MCF 10A (cell line): ENCODE data around the gene MRPL37. TPM values are rescaled to one million over a fixed set of nuclear protein-coding genes. Genes with fewer than 3 reads are reported as not detected.

Experiments
- BruUV-seq: library from RNA; stranded (reverse); fragments of 400-500 nt; replicated peaks from 2 replicates; lab custom pipeline; 2021; lab: Mats Ljungman, UMichigan
- CTCF ChIA-PET: fragments of 300-600 bp; sonication (Branson Sonifier 250); formaldehyde crosslinking; extraction: SDS; loops from one replicate; lab custom pipeline; 2021; ENCODE audit warnings: antibody characterized with exemption, inconsistent platforms; lab: Yijun Ruan, JAX
- POLR2A ChIA-PET: fragments of 300-600, 350-650 bp; sonication (Branson Sonifier 250); formaldehyde crosslinking; extraction: SDS; loops from one replicate; lab custom pipeline; 2020; ENCODE audit warnings: antibody characterized with exemption, inconsistent platforms; lab: Yijun Ruan, JAX
- DNase-seq: peaks from one replicate; pipeline ENCODE4 v3.0.0-alpha.2; 2018; ENCODE audit not compliant: unreplicated experiment
- H3K27ac Mint-ChIP-seq: one replicate; pipeline ENCODE4 v1.8.0; 2022; ENCODE audit warnings: mild to moderate bottlenecking, low read depth, mixed read lengths; ENCODE audit not compliant: unreplicated experiment
- H3K27me3 Mint-ChIP-seq: one replicate; pipeline ENCODE4 v1.8.0; 2022; ENCODE audit warnings: mixed read lengths; ENCODE audit not compliant: insufficient read depth, unreplicated experiment
- H3K36me3 Mint-ChIP-seq: one replicate; pipeline ENCODE4 v1.8.0; 2022; ENCODE audit warnings: mild to moderate bottlenecking, moderate library complexity, mixed read lengths; ENCODE audit not compliant: insufficient read depth, unreplicated experiment
- H3K4me1 Mint-ChIP-seq: one replicate; pipeline ENCODE4 v1.8.0; 2022; ENCODE audit warnings: mixed read lengths; ENCODE audit not compliant: insufficient read depth, unreplicated experiment
- H3K4me3 Mint-ChIP-seq: one replicate; pipeline ENCODE4 v1.8.0; 2022; ENCODE audit warnings: mild to moderate bottlenecking, moderate library complexity, mixed read lengths; ENCODE audit not compliant: unreplicated experiment
- H3K9me3 Mint-ChIP-seq: one replicate; pipeline ENCODE4 v1.8.0; 2022; ENCODE audit warnings: mixed read lengths; ENCODE audit not compliant: unreplicated experiment
- CTCF ChIP-seq: fragments of 200-600 bp; IDR thresholded peaks from one replicate; pipeline ENCODE4 v1.8.0; 2022; ENCODE audit warnings: antibody characterized with exemption, mild to moderate bottlenecking; ENCODE audit not compliant: unreplicated experiment
- intact Hi-C: fragments of 100-400 bp; cut with micrococcal nuclease; formaldehyde crosslinking; loops from 2 replicates; pipeline ENCODE4 v1.14.1; 2022
- total RNA-seq: library from RNA; stranded (reverse); gene quantifications from 2 replicates; pipeline ENCODE4 v1.2.3, GENCODE V29; 2022

The MRPL37 gene
- total RNA-seq, 1 experiment from 2014 or later = 128 TPM

DNA sequence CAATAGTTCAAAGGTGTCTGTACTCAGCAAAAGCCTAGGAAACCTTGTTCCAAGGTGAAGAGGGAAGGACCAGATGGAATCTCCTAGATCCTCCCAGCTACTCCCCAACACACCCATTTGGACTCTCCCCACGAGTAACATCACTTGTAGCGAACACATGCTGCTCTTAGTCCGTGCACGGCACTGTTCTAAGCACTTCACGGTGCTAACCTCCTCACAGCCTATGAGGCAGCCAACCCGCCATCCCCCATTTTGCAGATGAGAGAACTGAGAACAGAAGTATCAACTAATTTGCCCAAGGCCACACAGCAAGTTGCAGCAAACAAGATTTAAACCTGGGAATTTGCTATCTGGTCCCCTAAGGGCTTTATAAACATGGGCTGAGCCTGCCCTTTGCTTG is 24.3 kb downstream of the MRPL37 start:
- no TSS peak for BruUV-seq

DNA sequence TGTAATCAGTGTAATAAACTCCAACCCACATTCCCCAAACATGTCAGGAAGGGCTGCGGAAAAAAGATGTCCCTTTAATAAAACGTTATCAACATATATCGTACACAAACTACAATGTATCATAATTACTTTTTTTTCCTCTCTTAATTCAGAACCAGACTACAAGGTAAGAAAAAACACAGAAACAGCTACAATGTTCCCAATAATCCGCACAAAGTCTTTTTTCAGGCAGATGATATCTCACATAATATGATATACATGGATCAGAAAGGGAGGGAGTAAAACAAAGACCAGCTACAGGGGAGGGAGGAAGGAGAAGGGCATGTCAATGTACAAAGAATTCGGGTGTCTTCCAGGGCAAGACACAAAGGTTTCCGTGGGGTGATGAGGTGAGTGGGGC is 25.4 kb downstream of the MRPL37 start:
- no peak overlapping the region for H3K4me3 Mint-ChIP-seq
- TF ChIP-seq CTCF = no peak
- H3K27ac Mint-ChIP-seq = no peak overlapping the region
- intact Hi-C loops = no loop called here
- peaks cover 29% of the 10 kb centered on the region for H3K36me3 Mint-ChIP-seq
- no peaks in the 10 kb centered on the region for H3K9me3 Mint-ChIP-seq
- ChIA-PET POLR2A (no interaction called here), CTCF (interaction anchor here (0.5 kb wide), 1 partner anchor 12 kb away, joined by 3 read pairs; no protein-coding TSS in a partner anchor)
- DNase-seq = no peak
- peaks cover 16% of the 10 kb centered on the region for H3K4me1 Mint-ChIP-seq
- no peaks in the 10 kb centered on the region for H3K27me3 Mint-ChIP-seq
- BruUV-seq = no TSS peak

More for the DNA sequence above, 24.3 kb downstream of the MRPL37 start:
- ChIA-PET CTCF (no interaction called here), POLR2A (no interaction called here)
- TF ChIP-seq CTCF = no peak
- intact Hi-C loops = no loop called here
- Mint-ChIP-seq H3K36me3 (peaks cover 24% of the 10 kb centered on the region), H3K27me3 (no peaks in the 10 kb centered on the region), H3K4me1 (peaks cover 9% of the 10 kb centered on the region), H3K27ac (no peak overlapping the region), H3K9me3 (no peaks in the 10 kb centered on the region), H3K4me3 (no peak overlapping the region)
- DNase-seq = no peak

- no peak for TF ChIP-seq CTCF
- POLR2A ChIA-PET = no interaction called here
- no peak overlapping the region for H3K27ac Mint-ChIP-seq
- no peaks in the 10 kb centered on the region for H3K9me3 Mint-ChIP-seq
- H3K36me3 Mint-ChIP-seq = peaks cover 25% of the 10 kb centered on the region
- peaks cover 16% of the 10 kb centered on the region for H3K4me1 Mint-ChIP-seq
- H3K4me3 Mint-ChIP-seq = no peak overlapping the region
- no TSS peak for BruUV-seq
- H3K27me3 Mint-ChIP-seq = no peaks in the 10 kb centered on the region
- intact Hi-C loops = no loop called here
- DNase-seq = no peak
- CTCF ChIA-PET = no interaction called here
Observed at GRCh38 chr1:54225986-54226559, 26.1 kb downstream of the MRPL37 start.

GRCh38 chr1:54227091-54227602 is 27.2 kb downstream of the MRPL37 start:
- intact Hi-C loops = no loop called here
- peaks cover 16% of the 10 kb centered on the region for H3K4me1 Mint-ChIP-seq
- no peaks in the 10 kb centered on the region for H3K9me3 Mint-ChIP-seq
- BruUV-seq = no TSS peak
- TF ChIP-seq CTCF = no peak
- H3K4me3 Mint-ChIP-seq = no peak overlapping the region
- ChIA-PET POLR2A (interaction anchor here (0.7 to 1.0 kb wide), 2 partner anchors 19 to 73 kb away, joined by 3 read pairs; no protein-coding TSS in a partner anchor), CTCF (interaction anchor here (0.6 to 0.8 kb wide), 5 partner anchors 101 to 790 kb away, joined by 3 to 9 read pairs (median 3); partner anchors contain the start of gene SSBP3)
- peak; percentile 80 for DNase-seq
- no peaks in the 10 kb centered on the region for H3K27me3 Mint-ChIP-seq
- H3K36me3 Mint-ChIP-seq = peaks cover 19% of the 10 kb centered on the region
- peak overlapping the region; percentile 12 for H3K27ac Mint-ChIP-seq
